ENCODE measurements around the gene PLCB1. TPM values are rescaled to one million over a fixed set of nuclear protein-coding genes. Genes with fewer than 3 reads are reported as not detected.

Gene PLCB1
- total and polyA plus RNA-seq, 2 of the 4 experiments (the other 2 are of a cell fraction): 5.6 to 16.1 TPM

GRCh38 chr20:8587810-8588209, 455.7 kb downstream of the PLCB1 start:
- Histone ChIP-seq H3K9me3 (ENCODE audit: control insufficient read depth, insufficient read depth, low read length) (no peaks in the 10 kb centered on the region), H3K9me1 (ENCODE audit: insufficient read depth, low read length) (no peaks in the 10 kb centered on the region), H2BK15ac (ENCODE audit: low read depth, low read length) (no peak overlapping the region), H3K9ac (ENCODE audit: low read depth, low read length) (no peak overlapping the region), H3K4me2 (ENCODE audit: low read depth, low read length) (no peak overlapping the region), H3K18ac (ENCODE audit: low read depth, low read length) (no peak overlapping the region), H3K23ac (ENCODE audit: low read depth, low read length) (no peak overlapping the region), H2AK5ac (ENCODE audit: low read depth, low read length) (no peak overlapping the region), H2AK9ac (replicated peaks; ENCODE audit: low read depth, low read length, poor library complexity) (no peak overlapping the region), H2BK120ac (ENCODE audit: low read depth, low read length) (no peak overlapping the region), H3K56ac (ENCODE audit: extremely low read depth, insufficient read depth, low read length) (no peak overlapping the region), H3K27ac (ENCODE audit: insufficient read depth, low read length) (no peak overlapping the region), H3K36me3 (ENCODE audit: control insufficient read depth, insufficient read depth, low read length) (no peaks in the 10 kb centered on the region), H4K5ac (ENCODE audit: low read depth, low read length) (no peak overlapping the region), H4K20me1 (ENCODE audit: insufficient read depth, low read length) (no peaks in the 10 kb centered on the region), H3K4ac (ENCODE audit: low read depth, low read length) (no peak overlapping the region), H3K4me1 (ENCODE audit: control insufficient read depth, insufficient read depth, low read length) (no peaks in the 10 kb centered on the region; the same call in 1 of the 2 replicates), H3K4me3 (ENCODE audit: insufficient read depth, low read depth, low read length) (no peak overlapping the region), H2BK5ac (ENCODE audit: low read depth, low read length, poor library complexity, severe bottlenecking) (no peak overlapping the region), H3K27me3 (ENCODE audit: control insufficient read depth, insufficient read depth, low read length) (no peaks in the 10 kb centered on the region), H4K91ac (ENCODE audit: insufficient read depth, low read depth, low read length) (no peak overlapping the region), H2BK20ac (ENCODE audit: low read depth, low read length) (no peak overlapping the region), H2AFZ (replicated peaks; ENCODE audit: low read length, poor library complexity) (no peak overlapping the region), H4K8ac (ENCODE audit: low read depth in 2 of 2, low read length in 2 of 2) (no peak overlapping the region), H3K14ac (replicated peaks; ENCODE audit: low read depth, low read length) (no peak overlapping the region), H3K79me1 (ENCODE audit: low read depth in 1 of 2, low read length in 2 of 2) (no peaks in the 10 kb centered on the region)
- DNase-seq (no peak), ATAC-seq (ENCODE audit: low read depth) (no peak)
- dilution Hi-C loops (cut with HindIII; ENCODE audit: low sequenced_read_pairs, unreplicated experiment): no loop called here
- ChIA-PET CTCF (no interaction called here), POLR2A (ENCODE audit: unreplicated experiment) (no interaction called here)
- in situ Hi-C loops (cut with MboI; ENCODE audit: low sequenced_read_pairs): no loop called here
- no CpG with 5 or more reads among the region's 3 CpGs for WGBS, 2 experiments (ENCODE audit: extremely low coverage in 2 of 2, insufficient read length in 1 of 2)
- intact Hi-C loops (cut with micrococcal nuclease): loop anchor here (5.0 kb wide), 1 partner anchor 39 kb away; no protein-coding TSS in a partner anchor
- TF ChIP-seq CHD1 (IDR thresholded peaks at IDR 0.05; ENCODE audit: low read depth, low read length) (no peak), SMC3 (IDR thresholded peaks at IDR 0.05; ENCODE audit: low read depth, low read length) (no peak), RCOR1 (IDR thresholded peaks at IDR 0.05; ENCODE audit: insufficient replicate concordance, low read length) (no peak), BHLHE40 (IDR thresholded peaks at IDR 0.05; ENCODE audit: low read depth, low read length) (no peak), MXI1 (IDR thresholded peaks at IDR 0.05; ENCODE audit: borderline replicate concordance, low read depth, low read length) (no peak), MAFK (IDR thresholded peaks at IDR 0.05; ENCODE audit: low read depth, low read length) (no peak), CEBPB (IDR thresholded peaks at IDR 0.05; ENCODE audit: low read depth, low read length) (no peak), FOS (IDR thresholded peaks at IDR 0.05; ENCODE audit: low read depth, low read length) (no peak), POLR2A (IDR thresholded peaks at IDR 0.05; ENCODE audit: low read depth, low read length) (no peak), NFE2L2 (IDR thresholded peaks at IDR 0.05; ENCODE audit: low read depth, low read length) (no peak), MAZ (IDR thresholded peaks at IDR 0.05; ENCODE audit: borderline replicate concordance, low read depth, low read length) (no peak)
- TF ChIP-seq, protein P1, sequence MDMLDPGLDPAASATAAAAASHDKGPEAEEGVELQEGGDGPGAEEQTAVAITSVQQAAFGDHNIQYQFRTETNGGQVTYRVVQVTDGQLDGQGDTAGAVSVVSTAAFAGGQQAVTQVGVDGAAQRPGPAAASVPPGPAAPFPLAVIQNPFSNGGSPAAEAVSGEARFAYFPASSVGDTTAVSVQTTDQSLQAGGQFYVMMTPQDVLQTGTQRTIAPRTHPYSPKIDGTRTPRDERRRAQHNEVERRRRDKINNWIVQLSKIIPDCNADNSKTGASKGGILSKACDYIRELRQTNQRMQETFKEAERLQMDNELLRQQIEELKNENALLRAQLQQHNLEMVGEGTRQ (IDR thresholded peaks at IDR 0.05; ENCODE audit: low read depth, low read length): no peak
- TF ChIP-seq, protein P2, sequence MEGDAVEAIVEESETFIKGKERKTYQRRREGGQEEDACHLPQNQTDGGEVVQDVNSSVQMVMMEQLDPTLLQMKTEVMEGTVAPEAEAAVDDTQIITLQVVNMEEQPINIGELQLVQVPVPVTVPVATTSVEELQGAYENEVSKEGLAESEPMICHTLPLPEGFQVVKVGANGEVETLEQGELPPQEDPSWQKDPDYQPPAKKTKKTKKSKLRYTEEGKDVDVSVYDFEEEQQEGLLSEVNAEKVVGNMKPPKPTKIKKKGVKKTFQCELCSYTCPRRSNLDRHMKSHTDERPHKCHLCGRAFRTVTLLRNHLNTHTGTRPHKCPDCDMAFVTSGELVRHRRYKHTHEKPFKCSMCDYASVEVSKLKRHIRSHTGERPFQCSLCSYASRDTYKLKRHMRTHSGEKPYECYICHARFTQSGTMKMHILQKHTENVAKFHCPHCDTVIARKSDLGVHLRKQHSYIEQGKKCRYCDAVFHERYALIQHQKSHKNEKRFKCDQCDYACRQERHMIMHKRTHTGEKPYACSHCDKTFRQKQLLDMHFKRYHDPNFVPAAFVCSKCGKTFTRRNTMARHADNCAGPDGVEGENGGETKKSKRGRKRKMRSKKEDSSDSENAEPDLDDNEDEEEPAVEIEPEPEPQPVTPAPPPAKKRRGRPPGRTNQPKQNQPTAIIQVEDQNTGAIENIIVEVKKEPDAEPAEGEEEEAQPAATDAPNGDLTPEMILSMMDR (conservative IDR thresholded peaks at IDR 0.05; ENCODE audit: low read depth, low read length): no peak
- no TSS peak for BruUV-seq (replicated peaks)
